ENCODE results near the gene XKRX.

Gene XKRX

GRCh38 chrX:100895365-100896075 is 33.2 kb downstream of the XKRX start:
- peak; percentile 4 for DNase-seq (ENCODE audit: low spot score)

GRCh38 chrX:100883654-100884053 is 45.1 kb downstream of the XKRX start:
- DNase-seq (ENCODE audit: low spot score) = no peak

- DNase-seq (ENCODE audit: low spot score) = no peak
Observed at GRCh38 chrX:100880368-100880767, 48.3 kb downstream of the XKRX start.

- peak; percentile 0 for DNase-seq (ENCODE audit: low spot score)
Observed at GRCh38 chrX:100874325-100874724, 54.4 kb downstream of the XKRX start, which contains the start of gene NOX1. TSS of gene NOX1 (minus strand) at chrX:100874359. CDS start at chrX:100874139, 220 bp downstream.

GRCh38 chrX:100871594-100872560 is 56.8 kb downstream of the XKRX start:
- no peak for DNase-seq (ENCODE audit: low spot score)

GRCh38 chrX:100870527-100870926 is 58.2 kb downstream of the XKRX start:
- no peak for DNase-seq (ENCODE audit: low spot score)

GRCh38 chrX:100868273-100868672 is 60.4 kb downstream of the XKRX start:
- DNase-seq (ENCODE audit: low spot score) = no peak

GRCh38 chrX:100864657-100865391 is 63.9 kb downstream of the XKRX start:
- DNase-seq (ENCODE audit: low spot score) = no peak

All from LoVo (cell line).